Activated CD4-positive, alpha-beta T cell treated with anti-CD3 and anti-CD28 coated beads, Interleukin-2, amount 50 U/mL, for 1 hour (primary cell): ENCODE data around the gene TYW3.
"Not testable (repeated sequence)": the region's sequence is repeated elsewhere in the genome, so short reads cannot be mapped to it uniquely, and the experiment has no call there.

Source experiments
- DNase-seq: peaks from one replicate; pipeline ENCODE4 v3.0.0-alpha.2; 2020

Gene TYW3

DNA sequence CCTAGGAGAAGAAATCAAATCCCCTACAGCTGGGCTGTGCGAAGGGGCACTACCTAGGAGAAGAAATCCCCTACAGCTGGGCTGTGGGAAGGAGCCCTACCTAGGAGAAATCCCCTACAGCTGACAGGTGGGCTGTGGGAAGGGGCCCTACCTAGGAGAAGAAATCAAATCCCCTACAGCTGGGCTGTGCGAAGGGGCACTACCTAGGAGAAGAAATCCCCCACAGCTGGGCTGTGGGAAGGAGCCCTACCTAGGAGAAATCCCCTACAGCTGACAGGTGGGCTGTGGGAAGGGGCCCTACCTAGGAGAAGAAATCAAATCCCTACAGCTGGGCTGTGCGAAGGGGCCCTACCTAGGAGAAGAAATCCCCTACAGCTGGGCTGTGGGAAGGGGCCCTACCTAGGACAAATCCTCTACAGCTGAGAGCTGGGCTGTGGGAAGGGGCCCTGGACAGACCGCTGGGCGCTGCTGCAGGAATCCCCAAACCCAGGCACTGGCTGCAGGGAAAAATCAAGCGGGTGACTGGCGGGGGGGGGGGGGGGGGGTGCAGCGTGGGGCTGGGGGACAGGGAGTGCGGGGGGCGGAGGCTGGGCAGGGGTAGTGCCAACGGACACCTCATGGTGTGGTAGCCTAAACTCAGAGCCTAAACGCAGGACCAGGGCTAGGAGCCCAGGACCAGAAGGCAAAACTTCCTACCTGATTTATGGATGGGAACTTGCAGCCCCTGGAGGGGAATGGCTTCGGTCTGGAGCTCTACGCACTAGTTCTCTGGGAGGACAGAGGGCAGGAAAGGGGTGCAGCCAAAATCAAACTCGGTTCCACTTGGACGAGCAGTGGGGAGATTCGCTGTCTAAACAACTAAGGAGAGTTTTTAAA, 643 bp upstream of the TYW3 start:
- not testable (repeated sequence) for DNase-seq

DNA sequence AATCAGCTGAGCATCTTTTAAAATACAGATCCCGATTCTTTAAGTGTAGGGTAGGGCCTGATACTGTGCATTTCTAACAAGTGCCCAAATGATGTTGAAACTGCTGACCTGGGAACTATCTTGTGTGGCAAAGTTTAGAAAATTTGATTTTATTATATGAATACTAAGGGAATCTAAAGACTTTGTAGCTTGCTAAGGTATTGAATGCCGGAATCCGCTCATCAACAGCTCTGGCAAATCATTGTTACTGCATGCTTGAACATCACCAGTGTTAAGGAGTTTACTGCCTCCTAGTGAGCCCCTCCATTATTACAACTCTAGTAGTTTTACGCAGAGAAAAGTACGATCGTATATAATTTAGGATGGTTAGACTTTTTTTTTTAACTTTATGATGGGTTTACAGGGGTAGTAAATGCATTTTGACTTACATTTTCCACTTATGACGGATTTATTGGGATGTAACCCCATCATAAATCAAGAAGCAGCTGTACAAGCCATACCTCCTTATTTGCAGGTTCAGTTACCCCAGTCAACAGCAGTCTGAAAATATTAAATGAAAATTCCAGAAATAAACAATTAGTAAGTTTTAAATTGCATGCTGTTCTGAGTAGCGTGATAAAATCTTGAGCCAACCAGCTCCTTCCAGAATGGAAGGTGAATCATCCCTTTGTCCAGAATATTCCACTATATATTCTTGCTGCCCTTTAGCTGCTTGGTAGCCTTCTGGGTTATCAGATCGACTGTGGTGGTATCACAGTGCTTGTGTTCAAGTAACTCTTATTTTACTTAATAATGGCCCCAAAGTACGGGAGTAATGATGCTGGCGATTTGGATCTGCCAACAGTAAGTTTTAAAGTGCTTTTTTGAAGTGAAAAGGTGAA, 892 bp downstream of the TYW3 start:
- peak; percentile 10 for DNase-seq

DNA sequence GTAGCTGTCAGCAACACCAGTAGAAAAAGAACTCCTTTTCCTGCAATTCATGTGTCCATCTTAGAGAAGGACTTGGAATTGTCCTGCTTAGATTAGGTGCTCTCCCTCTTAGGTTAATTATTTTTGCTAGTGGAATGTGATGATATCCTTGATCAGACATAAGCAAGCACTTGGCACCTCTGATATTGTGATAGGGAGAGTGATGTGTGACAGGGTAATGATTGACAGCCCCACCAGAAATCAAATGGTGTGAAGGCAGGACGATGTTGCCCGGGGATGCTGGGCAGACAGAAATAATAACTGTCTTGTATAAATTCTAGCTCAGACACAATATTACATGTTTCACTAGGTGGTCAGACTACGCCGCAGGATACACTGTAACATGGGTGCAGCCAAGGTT, 4.4 kb downstream of the TYW3 start:
- no peak for DNase-seq

- not testable (repeated sequence) for DNase-seq
Observed at GRCh38 chr1:74740307-74740980, 7.5 kb downstream of the TYW3 start.

- DNase-seq: not testable (repeated sequence)
Observed at GRCh38 chr1:74745247-74745646, 12.3 kb downstream of the TYW3 start.

- DNase-seq: no peak
Observed at GRCh38 chr1:74748960-74749359, 16.0 kb downstream of the TYW3 start.

DNA sequence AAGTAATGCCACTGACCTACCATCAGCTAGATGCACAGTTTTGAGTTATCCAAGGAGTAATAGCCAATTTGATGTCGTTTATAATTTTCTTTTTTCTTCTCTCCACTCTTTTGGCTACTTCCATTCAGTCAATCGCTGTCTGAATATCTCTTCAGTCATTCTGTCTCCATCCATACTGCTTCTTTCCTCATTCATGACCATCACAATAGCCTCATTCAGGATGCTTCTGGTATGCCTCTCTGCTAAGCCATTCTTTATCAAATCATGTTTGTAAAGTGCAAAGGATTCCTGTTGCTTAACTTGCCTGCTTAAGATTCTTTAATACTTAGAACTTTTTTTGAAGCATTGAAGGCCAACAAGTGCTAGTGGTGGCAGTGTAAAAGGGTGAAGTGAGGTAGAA, 20.2 kb downstream of the TYW3 start:
- no peak for DNase-seq

GRCh38 chr1:74755475-74755874, 22.5 kb downstream of the TYW3 start:
- no peak for DNase-seq

- not testable (repeated sequence) for DNase-seq
Observed at GRCh38 chr1:74756650-74757049, 23.7 kb downstream of the TYW3 start.

GRCh38 chr1:74763807-74764206, 30.9 kb downstream of the TYW3 start:
- no peak for DNase-seq

DNA sequence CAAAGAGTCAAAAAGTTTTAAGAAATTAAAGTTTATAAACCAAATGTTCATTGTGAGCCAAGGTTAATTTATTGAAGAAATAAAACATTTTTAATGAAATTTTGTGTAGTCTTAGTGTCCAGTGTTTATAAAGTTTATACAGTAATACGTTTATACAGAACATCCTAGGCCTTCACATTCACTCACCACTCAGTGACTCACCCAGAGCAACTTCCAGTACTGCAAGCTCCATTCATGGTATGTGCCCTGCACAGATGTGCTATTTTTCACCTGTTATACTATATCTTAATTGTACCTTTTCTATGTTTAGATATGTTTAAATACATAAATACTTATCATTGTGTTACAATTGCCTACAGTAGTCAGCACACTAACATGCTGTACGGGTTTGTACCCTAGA, 33.6 kb downstream of the TYW3 start:
- no peak for DNase-seq

DNA sequence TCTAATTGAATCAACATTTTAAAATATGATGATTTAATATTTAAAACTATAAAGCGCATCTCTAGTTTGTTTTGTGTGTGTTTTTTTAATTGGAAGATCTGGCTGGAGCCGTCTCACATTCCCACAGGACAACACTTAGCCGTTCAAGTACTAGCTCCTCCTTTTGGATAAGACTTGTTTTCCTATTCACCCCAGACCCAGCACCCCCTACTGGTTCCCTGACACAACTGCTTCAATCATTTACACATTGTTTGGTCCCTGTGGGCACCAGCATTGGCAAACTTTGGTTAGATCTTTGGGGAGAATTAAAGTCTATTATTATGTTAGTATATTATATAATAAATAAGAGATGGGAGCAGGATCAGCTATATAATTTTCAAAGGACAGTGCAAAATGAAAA, 34.5 kb downstream of the TYW3 start:
- DNase-seq: no peak

- no peak for DNase-seq
Observed at GRCh38 chr1:74771913-74772515, 39.1 kb downstream of the TYW3 start.

GRCh38 chr1:74772945-74773344, 40.0 kb downstream of the TYW3 start:
- DNase-seq: no peak

DNA sequence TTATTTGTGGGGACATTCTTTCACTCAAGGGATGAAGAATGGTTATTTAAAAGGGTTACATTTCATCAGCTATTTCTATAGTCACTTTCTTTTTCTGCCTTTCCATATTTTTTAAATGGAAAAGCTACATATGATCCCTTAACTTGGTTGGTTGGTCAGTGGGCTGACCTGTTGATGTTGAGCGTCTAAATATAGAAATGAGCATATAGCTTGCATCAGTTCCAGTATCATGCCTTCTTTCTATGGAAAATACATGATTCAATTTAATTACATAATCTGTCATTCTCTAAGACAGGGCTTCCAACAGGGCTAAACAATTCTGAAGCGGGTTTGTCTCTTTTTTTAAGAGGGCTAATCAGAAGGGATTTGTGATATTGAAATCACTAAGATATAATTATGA, 40.6 kb downstream of the TYW3 start:
- no peak for DNase-seq

- no peak for DNase-seq
Observed at GRCh38 chr1:74775735-74776134, 42.8 kb downstream of the TYW3 start.

DNA sequence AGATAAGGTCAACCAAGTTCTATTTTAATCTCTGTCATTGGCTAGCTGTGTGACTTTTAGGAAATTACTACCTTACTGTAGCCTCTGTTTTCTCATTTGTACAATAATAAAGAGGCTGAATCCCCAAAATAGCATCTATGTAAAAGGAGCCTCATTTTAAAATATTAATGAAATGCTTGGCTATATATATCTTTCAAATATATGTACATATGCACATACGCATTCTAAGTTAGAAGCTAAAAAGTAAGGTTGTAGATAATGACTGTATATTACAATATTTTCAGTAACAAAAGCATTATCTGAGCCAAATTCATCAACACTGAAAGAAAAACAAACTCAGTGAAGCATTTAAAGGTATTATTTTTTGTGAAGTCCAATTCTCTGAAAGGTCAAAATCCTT, 44.6 kb downstream of the TYW3 start:
- DNase-seq: no peak

GRCh38 chr1:74779750-74780149, 46.8 kb downstream of the TYW3 start:
- DNase-seq: no peak

DNA sequence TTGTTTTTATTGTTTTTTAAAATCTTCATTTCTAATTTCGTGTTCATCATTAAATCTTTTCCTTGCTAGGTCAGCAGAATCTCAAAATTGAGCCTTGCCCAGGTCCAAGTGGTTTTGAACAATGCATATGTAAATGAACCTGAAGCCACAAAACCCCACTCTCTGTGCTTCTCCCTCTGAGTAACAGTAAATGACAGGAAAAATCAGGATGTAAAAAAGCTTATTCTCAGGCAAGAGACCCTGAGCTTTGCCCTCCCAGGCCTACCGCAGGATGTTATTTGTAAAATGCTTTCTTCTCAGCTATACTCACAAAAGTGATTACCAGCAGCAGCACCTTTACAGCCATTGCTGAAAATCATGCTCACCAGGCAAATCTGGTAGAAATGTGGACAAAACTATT, 47.6 kb downstream of the TYW3 start:
- DNase-seq: no peak

DNA sequence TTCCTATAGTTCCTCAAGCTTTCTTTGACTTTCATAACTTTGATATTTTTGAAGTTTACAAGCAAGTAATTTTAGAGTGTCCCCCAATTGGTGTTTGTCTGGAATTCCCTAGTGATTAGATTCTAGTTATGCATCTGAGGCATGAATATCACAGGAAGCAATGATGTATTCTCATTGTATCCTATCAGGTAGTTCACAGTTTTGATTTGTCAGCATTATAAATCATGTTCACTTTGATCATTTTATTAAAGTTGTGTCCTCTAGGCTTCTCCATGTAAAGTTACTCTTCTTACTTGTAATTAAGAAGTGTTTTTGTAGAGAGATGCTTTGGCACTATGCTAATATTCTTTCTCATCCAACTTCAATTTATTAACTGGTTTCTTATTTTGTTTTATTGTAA, 53.0 kb downstream of the TYW3 start:
- no peak for DNase-seq

DNA sequence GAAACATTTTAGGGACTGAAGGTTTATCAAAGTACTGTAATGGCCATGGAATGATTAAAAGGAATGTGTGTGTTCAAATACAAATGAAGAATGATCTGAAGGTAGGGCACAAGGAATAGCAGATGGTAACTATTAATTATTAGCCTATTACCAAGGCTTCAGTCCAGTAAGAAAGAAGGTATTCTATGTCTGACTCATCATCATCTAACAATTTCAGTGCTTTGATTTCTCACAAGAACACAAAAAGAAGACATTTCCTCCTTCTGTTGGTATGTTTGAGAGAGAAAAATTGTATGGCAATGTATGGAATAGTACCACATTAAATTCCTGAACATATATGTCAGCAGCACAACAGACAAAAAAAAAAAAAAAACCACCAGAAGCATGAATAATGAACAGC, 57.5 kb downstream of the TYW3 start:
- DNase-seq: no peak

- no peak for DNase-seq
Observed at GRCh38 chr1:74791491-74791890, 58.5 kb downstream of the TYW3 start.

GRCh38 chr1:74799119-74799657, 66.2 kb downstream of the TYW3 start:
- no peak for DNase-seq
